Mucosa of descending colon (tissue), 3 donors: ENCODE results near the gene OR52I1. TPM values are rescaled to one million over a fixed set of nuclear protein-coding genes. Genes with fewer than 3 reads are reported as not detected.

Source experiments
- ATAC-seq: fragments of 200-7000 bp; cut with Tn5 transposase; one replicate; pipeline ENCODE4 v1.9.1; 2020; ENCODE audit warnings: mild to moderate bottlenecking, moderate library complexity
- DNase-seq, 3 donors: peaks; one replicate each; pipeline ENCODE4 v3.0.0-alpha.2; 2020
- H3K36me3 ChIP-seq: fragments of 200-600 bp; one replicate; pipeline ENCODE4 v1.8.0; 2021; ENCODE audit warnings: low read depth, mild to moderate bottlenecking
- H3K4me1 ChIP-seq: fragments of 200-600 bp; one replicate; pipeline ENCODE4 v1.8.0; 2021; ENCODE audit warnings: low read depth, mild to moderate bottlenecking
- H3K4me3 ChIP-seq: fragments of 200-600 bp; one replicate; pipeline ENCODE4 v1.8.0; 2021; ENCODE audit warnings: mild to moderate bottlenecking
- H3K9me3 ChIP-seq: fragments of 200-600 bp; one replicate; pipeline ENCODE4 v1.8.0; 2021; ENCODE audit warnings: mild to moderate bottlenecking
- intact Hi-C, 2 donors: fragments of 100-400 bp; cut with DNase I in 1 of 2; cut with micrococcal nuclease in 1 of 2; formaldehyde crosslinking; loops; one replicate each; pipeline versions ENCODE4 v1.11.0 to v1.11.1; 2022; cut with DNase I, micrococcal nuclease
- long read RNA-seq, 2 donors: library from polyadenylated mRNA; unstranded; transcript quantifications; one replicate each; pipeline ENCODE4 v2.0.0, GENCODE V29; 2019 to 2021
- total RNA-seq, 3 donors: library from RNA; stranded (reverse); fragmentation: NEBNext Ultra II Directional in 2 of 3; extraction: Animal tissue kit (Norgen Biotek cat#: 25700) in 2 of 3; gene quantifications; one replicate each; pipeline versions ENCODE4 v1.2.1 to v1.2.4, GENCODE V29; 2021 to 2023
- TF ChIP-seq, protein P1 (sequence below): fragments of 200-600 bp; IDR thresholded peaks from one replicate; pipeline ENCODE4 v1.8.0; 2022; ENCODE audit warnings: antibody characterized with exemption, mild to moderate bottlenecking
- donor health status: DM: no; HTN: no; CAD: no; lungs with moderate emphysema.
- donor health status: DM: no; HTN: no; CAD: no.
- donor health status: DM: no; HTN: yes; CAD: no.

The OR52I1 gene, protein sequence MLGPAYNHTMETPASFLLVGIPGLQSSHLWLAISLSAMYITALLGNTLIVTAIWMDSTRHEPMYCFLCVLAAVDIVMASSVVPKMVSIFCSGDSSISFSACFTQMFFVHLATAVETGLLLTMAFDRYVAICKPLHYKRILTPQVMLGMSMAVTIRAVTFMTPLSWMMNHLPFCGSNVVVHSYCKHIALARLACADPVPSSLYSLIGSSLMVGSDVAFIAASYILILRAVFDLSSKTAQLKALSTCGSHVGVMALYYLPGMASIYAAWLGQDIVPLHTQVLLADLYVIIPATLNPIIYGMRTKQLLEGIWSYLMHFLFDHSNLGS
- not detected for total RNA-seq
- long read RNA-seq, donor 1, partial matches to known transcripts: 0 of 1 reads
- long read RNA-seq, donor 1, other reads (novel, unspliced or antisense): 0 of 1 reads
- long read RNA-seq, donor 2: 0 reads

GRCh38 chr11:4593739-4594138 lies at the start of gene OR52I1:
OR52I1 (plus strand) TSS chr11:4594039; CDS start chr11:4594039, 0 bp downstream.
- ATAC-seq (no peak), DNase-seq (no peak)
- intact Hi-C loops: no loop called here
- TF ChIP-seq, protein P1, sequence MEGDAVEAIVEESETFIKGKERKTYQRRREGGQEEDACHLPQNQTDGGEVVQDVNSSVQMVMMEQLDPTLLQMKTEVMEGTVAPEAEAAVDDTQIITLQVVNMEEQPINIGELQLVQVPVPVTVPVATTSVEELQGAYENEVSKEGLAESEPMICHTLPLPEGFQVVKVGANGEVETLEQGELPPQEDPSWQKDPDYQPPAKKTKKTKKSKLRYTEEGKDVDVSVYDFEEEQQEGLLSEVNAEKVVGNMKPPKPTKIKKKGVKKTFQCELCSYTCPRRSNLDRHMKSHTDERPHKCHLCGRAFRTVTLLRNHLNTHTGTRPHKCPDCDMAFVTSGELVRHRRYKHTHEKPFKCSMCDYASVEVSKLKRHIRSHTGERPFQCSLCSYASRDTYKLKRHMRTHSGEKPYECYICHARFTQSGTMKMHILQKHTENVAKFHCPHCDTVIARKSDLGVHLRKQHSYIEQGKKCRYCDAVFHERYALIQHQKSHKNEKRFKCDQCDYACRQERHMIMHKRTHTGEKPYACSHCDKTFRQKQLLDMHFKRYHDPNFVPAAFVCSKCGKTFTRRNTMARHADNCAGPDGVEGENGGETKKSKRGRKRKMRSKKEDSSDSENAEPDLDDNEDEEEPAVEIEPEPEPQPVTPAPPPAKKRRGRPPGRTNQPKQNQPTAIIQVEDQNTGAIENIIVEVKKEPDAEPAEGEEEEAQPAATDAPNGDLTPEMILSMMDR: no peak
- H3K4me1 ChIP-seq: no peaks in the 10 kb centered on the region
- no peaks in the 10 kb centered on the region for H3K9me3 ChIP-seq
- H3K36me3 ChIP-seq: no peaks in the 10 kb centered on the region
- no peak within 1 kb of the TSS for H3K4me3 ChIP-seq

DNA sequence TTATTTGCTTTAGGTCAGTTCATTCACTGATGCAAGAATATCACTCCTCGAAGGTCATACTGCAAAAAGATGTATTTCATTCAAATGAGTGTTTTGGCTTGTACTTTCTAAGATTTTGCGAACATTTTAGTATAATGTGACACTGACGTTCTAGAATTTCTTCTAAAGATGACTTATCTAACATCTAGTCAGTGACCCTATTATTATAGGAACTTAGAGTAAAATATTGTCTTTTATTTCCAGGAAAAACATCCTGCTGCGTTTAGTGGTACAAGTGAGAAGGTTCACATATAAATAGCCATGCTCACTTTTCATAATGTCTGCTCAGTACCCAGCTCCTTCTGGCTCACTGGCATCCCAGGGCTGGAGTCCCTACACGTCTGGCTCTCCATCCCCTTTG lies 48.9 kb upstream of the OR52I1 start, which contains the start of gene OR52M1:
Gene OR52M1 (plus strand): TSS at position 301 of the 400 bp plus-strand sequence. CDS start 0 bp downstream, at position 301.
- intact Hi-C loops: no loop called here
- no peak for DNase-seq
- Histone ChIP-seq H3K4me1 (peaks cover 7% of the 10 kb centered on the region), H3K36me3 (no peaks in the 10 kb centered on the region), H3K9me3 (no peaks in the 10 kb centered on the region), H3K4me3 (no peak within 1 kb of the TSS)
- no peak for ATAC-seq
- TF ChIP-seq, protein P1: no peak

DNA sequence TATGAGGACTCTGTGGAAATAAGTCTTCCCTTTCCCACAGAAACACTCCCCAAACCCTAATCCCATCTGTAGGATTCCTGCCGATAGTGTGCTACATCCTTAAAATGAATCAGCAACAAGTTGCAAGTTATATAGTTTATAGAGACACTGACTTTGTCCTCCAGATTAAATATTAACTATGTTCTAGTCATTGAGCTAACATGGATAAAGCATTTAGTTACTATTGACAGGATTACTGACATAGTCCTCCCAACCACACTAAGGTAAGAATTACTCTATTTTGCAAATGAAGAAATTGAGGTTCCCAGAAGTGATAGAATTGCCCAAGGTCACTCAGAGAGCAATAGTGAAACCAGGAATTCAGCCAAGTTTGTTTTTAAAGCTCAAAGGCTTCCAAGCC lies 47.0 kb upstream of the OR52I1 start:
- Histone ChIP-seq H3K9me3 (no peaks in the 10 kb centered on the region), H3K4me1 (peaks cover 7% of the 10 kb centered on the region), H3K36me3 (no peaks in the 10 kb centered on the region), H3K4me3 (no peak overlapping the region)
- TF ChIP-seq, protein P1: no peak
- intact Hi-C loops: no loop called here
- no peak for DNase-seq
- ATAC-seq: peak; percentile 90

DNA sequence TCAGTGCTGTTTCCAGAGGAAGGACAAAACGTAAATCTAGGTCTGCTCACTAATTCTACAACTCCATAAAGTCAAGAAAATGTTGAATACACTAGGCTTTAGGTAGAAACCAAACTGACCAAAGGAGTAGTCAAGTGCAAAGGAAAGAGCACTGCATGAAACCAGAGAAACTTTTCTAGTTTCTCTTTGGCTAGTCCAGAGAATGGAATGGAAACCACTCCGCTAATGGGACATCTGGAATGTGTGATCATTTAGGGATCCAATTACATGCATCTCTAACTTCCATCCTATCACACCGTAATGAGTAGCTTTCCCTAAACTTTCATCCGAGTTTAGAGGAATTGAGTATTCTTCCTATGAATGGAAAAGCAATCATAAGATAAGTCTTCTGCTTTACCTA lies 46.4 kb upstream of the OR52I1 start:
- intact Hi-C loops: no loop called here
- DNase-seq (no peak), ATAC-seq (no peak)
- H3K4me3 ChIP-seq: no peak overlapping the region
- H3K4me1 ChIP-seq: peaks cover 7% of the 10 kb centered on the region
- no peaks in the 10 kb centered on the region for H3K9me3 ChIP-seq
- TF ChIP-seq, protein P1: no peak
- no peaks in the 10 kb centered on the region for H3K36me3 ChIP-seq

DNA sequence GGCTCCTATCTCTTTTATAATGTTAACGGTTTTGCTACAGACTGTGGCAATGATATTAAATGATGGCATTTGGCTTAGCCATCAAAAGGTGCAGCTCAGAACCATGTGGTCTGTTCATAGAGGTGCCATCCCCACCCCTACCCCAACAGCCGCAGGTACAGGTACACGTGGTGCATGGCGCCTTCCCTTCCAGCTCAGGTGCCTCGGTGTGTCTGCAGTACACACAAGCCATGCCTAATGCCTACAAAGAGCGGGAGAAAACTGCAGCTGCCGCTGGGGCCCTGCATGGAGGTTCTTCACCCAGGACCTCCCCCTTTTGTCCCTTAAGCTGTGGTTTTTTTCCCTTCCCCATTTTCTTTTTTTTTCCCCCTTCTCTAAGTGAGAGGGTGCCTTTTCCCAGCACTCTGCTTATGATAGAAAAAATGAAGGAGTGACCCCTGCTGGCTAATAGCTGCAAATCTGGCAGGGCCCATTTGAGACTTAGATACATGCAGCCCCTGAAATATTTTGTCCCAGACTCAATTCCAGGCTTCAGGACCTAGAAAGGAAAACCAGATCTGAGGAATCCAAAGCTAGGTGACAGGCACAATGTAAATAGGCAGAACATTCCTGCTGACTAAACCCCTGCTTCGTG lies 42.4 kb upstream of the OR52I1 start:
- DNase-seq: peak in 1 of 3 donors; percentile 15
- Histone ChIP-seq H3K36me3 (no peaks in the 10 kb centered on the region), H3K9me3 (no peaks in the 10 kb centered on the region), H3K4me1 (peaks cover 7% of the 10 kb centered on the region), H3K4me3 (no peak overlapping the region)
- no peak for ATAC-seq
- TF ChIP-seq, protein P1: no peak
- intact Hi-C loops: no loop called here
